Measurements from ENCODE around the gene CBR3.

The CBR3 gene

DNA sequence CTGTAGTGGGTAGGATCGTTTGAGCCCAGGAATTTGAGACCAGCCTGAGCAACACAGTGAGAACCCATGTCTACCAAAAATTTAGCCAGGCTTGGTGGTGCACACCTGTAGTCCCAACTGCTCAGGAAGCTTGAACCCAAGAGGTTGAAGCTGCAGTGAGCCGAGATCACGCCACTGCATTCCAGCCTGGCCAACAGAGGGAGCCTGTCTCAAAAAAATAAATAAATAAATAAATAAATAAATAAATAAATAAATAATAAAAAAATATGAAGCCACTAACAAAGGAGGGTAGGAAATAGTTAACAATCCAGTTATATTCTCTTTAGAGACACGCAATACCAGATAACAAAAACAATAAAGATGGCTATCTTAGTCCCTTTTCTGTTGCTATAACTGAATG lies 11.9 kb upstream of the CBR3 start:
- no peak overlapping the region for H3K4me3 ChIP-seq (ENCODE audit: low read depth, low read length)
- TF ChIP-seq CTCF (IDR thresholded peaks at IDR 0.05; ENCODE audit: low read depth, low read length) = no peak

GRCh38 chr21:36124395-36124794 lies 10.5 kb upstream of the CBR3 start:
- H3K4me3 ChIP-seq (ENCODE audit: low read depth, low read length) = no peak overlapping the region
- no peak for TF ChIP-seq CTCF (IDR thresholded peaks at IDR 0.05; ENCODE audit: low read depth, low read length)

DNA sequence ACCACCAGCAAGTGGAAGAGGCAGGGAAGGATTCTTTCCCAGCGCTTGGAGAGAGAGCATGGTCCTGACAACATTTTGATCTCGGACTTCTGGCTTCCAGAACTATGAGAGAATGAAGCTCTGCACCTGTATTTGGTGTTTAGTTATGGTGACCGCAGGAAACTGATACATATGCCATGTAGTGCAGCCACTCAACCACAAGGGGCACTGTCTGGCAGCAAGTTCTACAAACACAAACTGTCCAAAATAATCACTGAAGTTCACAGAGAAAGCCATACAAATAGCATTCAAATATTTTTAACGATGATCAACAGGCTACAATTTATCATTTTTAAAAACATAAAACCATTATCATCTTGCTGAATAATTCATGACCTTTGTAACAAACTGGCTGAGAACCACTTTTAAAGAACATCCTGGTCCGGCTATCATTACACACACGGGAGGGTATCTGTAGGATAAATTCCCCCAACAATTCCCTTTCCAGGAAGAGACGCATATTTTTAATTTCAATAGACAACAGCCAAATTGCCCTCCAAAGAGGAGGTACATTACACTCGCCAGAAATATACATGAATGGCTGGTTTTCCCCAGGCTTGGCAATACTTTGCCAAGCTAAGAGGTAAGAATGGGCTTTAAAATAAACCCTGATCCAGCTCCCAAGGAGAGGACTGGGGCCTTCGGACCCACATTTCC lies 9.2 kb upstream of the CBR3 start:
- TF ChIP-seq CTCF (IDR thresholded peaks at IDR 0.05; ENCODE audit: low read depth, low read length) = peak; percentile 89
- no peak overlapping the region for H3K4me3 ChIP-seq (ENCODE audit: low read depth, low read length)

- TF ChIP-seq CTCF (IDR thresholded peaks at IDR 0.05; ENCODE audit: low read depth, low read length) = no peak
- H3K4me3 ChIP-seq (ENCODE audit: low read depth, low read length) = no peak overlapping the region
These were observed 8.7 kb upstream of the CBR3 start for GRCh38 chr21:36126208-36126565.

DNA sequence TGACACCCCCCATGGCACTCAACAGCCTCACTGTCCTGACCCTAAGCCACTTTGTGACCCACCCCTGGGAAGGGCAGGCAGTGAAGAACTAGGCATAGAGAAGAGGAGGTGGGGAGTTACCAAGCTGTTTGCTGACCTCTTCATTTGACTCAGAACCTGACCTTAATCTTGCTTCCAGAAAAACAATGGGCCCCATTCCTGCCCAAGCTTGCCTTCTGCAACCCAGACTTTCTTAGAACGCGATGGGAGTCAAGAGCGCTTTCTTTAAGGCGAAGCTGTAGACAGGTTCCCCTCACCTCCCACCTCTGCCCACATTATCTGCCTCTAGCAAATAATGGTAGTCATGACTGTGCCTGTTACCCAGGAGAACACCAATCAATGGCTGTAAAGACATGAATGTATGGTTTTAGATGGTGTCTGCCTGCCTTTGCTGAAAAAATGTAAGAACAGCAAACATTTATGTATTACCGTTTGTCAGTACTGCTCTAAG lies 8.2 kb upstream of the CBR3 start:
- no peak for TF ChIP-seq CTCF (IDR thresholded peaks at IDR 0.05; ENCODE audit: low read depth, low read length)
- no peak overlapping the region for H3K4me3 ChIP-seq (ENCODE audit: low read depth, low read length)

DNA sequence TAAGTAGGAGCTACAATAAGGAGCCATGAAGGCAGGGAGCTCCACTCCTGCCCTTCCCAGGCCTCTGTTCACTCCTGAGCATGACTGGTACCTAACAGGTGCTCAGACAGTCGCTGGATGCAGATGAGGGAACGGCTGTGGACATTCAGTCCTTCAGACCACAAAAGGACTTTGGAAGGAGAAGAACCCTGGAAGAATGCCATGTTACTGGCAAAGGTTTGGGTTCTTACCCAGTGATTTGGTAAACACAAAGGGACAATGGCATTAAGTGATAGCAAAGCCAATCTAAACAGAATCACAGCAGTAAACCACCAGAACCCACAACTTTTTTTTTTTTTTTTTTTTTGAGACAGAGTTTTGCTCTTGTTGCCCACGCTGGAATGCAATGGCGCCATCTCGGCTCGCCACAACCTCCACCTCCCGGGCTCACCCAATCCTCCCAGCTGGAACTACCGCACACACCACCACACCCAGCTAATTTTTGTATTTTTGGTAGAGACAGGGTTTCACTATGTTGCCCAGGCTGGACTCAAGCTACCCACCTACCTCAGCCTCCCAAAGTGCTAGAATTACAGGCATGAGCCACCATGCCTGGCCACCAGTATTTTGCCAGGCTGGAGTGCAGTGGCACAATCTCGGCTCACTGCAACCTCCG lies 7.5 kb upstream of the CBR3 start:
- H3K4me3 ChIP-seq (ENCODE audit: low read depth, low read length) = no peak overlapping the region
- TF ChIP-seq CTCF (IDR thresholded peaks at IDR 0.05; ENCODE audit: low read depth, low read length) = no peak

GRCh38 chr21:36127977-36128376 lies 6.9 kb upstream of the CBR3 start:
- no peak overlapping the region for H3K4me3 ChIP-seq (ENCODE audit: low read depth, low read length)
- no peak for TF ChIP-seq CTCF (IDR thresholded peaks at IDR 0.05; ENCODE audit: low read depth, low read length)
